Gastrocnemius medialis (tissue), 4 donors: Measurements from ENCODE around the gene SULT1B1. TPM values are rescaled to one million over a fixed set of nuclear protein-coding genes. Genes with fewer than 3 reads are reported as not detected.

ENCODE experiments used
- ATAC-seq, 2 donors: fragments of 150-250 bp; one replicate each; pipeline ENCODE4 v1.9.1; 2016
- DNase-seq, 2 donors: peaks; one replicate each; pipeline ENCODE4 v3.0.0-alpha.2; 2019
- H3K27ac ChIP-seq, 4 donors: fragments of 200-600 bp; sonication (generic); 1 replicate in 1 of 4; 2 replicates in 3 of 4; pipeline ENCODE4 v1.5.1; 2016 to 2018; ENCODE audit warnings: mild to moderate bottlenecking in 2 of 4, moderate library complexity in 1 of 4
- H3K27me3 ChIP-seq, 3 donors: fragments of 200-600 bp; sonication (generic) in 2 of 3; 1 replicate in 1 of 3; 2 replicates in 2 of 3; pipeline versions ENCODE4 v1.5.1 to v1.6.0; 2016 to 2019; ENCODE audit warnings: mild to moderate bottlenecking in 1 of 3, moderate library complexity in 1 of 3
- H3K36me3 ChIP-seq, 2 donors: fragments of 200-600 bp; sonication (generic) in 1 of 2; one replicate each; pipeline ENCODE4 v1.5.1; 2017 to 2018
- H3K4me1 ChIP-seq, 2 donors: fragments of 200-600 bp; sonication (generic) in 1 of 2; one replicate each; pipeline ENCODE4 v1.5.1; 2016 to 2017; ENCODE audit warnings: mild to moderate bottlenecking in 2 of 2
- H3K4me3 ChIP-seq, 4 donors: fragments of 200-600 bp; sonication (generic) in 3 of 4; 1 replicate in 1 of 4; 2 replicates in 3 of 4; pipeline ENCODE4 v1.5.1; 2016 to 2019; ENCODE audit warnings: mild to moderate bottlenecking in 2 of 4
- H3K9me3 ChIP-seq, 3 donors: fragments of 200-600 bp; sonication (generic) in 2 of 3; 1 replicate in 1 of 3; 2 replicates in 2 of 3; pipeline ENCODE4 v1.5.1; 2016 to 2019
- CTCF ChIP-seq, 5 experiments: fragments of 450-650 bp in 3 of 5; fragments of 200-600 bp in 2 of 5; sonication (generic) in 2 of 5; IDR thresholded peaks in 4 of 5; conservative IDR thresholded peaks in 1 of 5; 1 replicate in 4 of 5; 2 replicates in 1 of 5; pipeline ENCODE4 v1.5.1; 2016 to 2019; ENCODE audit warnings: antibody characterized with exemption in 5 of 5, mild to moderate bottlenecking in 3 of 5, moderate library complexity in 3 of 5
- POLR2A ChIP-seq, 2 donors: fragments of 450-650 bp; IDR thresholded peaks; one replicate each; pipeline ENCODE4 v1.6.1; 2017; ENCODE audit warnings: antibody characterized with exemption in 2 of 2, mild to moderate bottlenecking in 2 of 2, moderate library complexity in 2 of 2
- in situ Hi-C, 4 donors: fragments of 200-750 bp; cut with MboI; loops; one replicate each; pipeline versions ENCODE4 v1.15.0 to v1.8.0; 2017; ENCODE audit warnings: low sequenced_read_pairs in 4 of 4
- intact Hi-C: fragments of 100-400 bp; cut with DNase I; formaldehyde crosslinking; loops from one replicate; pipeline ENCODE4 v1.15.1; 2023; ENCODE audit warnings: low total_unique reads
- total RNA-seq, 4 donors: library from RNA; depleted of rRNA; stranded (reverse); fragments of >200 nt; gene quantifications; one replicate each; pipeline versions ENCODE4 v1.1.0 to v1.2.3, GENCODE V29; 2016

Gene SULT1B1
- total RNA-seq, 4 donors from 2014 or later = 0.36 to 0.70 (median 0.55) TPM; not detected in 1

GRCh38 chr4:69735119-69735518 is 25.3 kb downstream of the SULT1B1 start:
- no peak for TF ChIP-seq POLR2A (IDR thresholded peaks at IDR 0.05)
- TF ChIP-seq CTCF (IDR thresholded peaks at IDR 0.05 in 4 of 5, conservative IDR thresholded peaks at IDR 0.05 in 1 of 5) = no peak
- DNase-seq (no peak), ATAC-seq (no peak)
- Histone ChIP-seq H3K4me1 (no peaks in the 10 kb centered on the region), H3K36me3 (no peaks in the 10 kb centered on the region), H3K27ac (no peak overlapping the region), H3K4me3 (no peak overlapping the region), H3K9me3 (no peaks in the 10 kb centered on the region), H3K27me3 (no peaks in the 10 kb centered on the region)
- intact Hi-C loops = no loop called here
- in situ Hi-C loops = no loop called here

GRCh38 chr4:69731847-69732246 is 28.6 kb downstream of the SULT1B1 start:
- intact Hi-C loops = no loop called here

GRCh38 chr4:69731241-69731640 is 29.2 kb downstream of the SULT1B1 start:
- Histone ChIP-seq H3K27ac (no peak overlapping the region), H3K4me3 (no peak overlapping the region), H3K27me3 (no peaks in the 10 kb centered on the region), H3K9me3 (no peaks in the 10 kb centered on the region), H3K4me1 (no peaks in the 10 kb centered on the region), H3K36me3 (no peaks in the 10 kb centered on the region)
- intact Hi-C loops (no loop called here), in situ Hi-C loops (no loop called here)
- TF ChIP-seq CTCF (IDR thresholded peaks at IDR 0.05 in 4 of 5, conservative IDR thresholded peaks at IDR 0.05 in 1 of 5) (no peak), POLR2A (IDR thresholded peaks at IDR 0.05) (no peak)
- ATAC-seq (no peak), DNase-seq (no peak)

More at GRCh38 chr4:69731847-69732246, 28.6 kb downstream of the SULT1B1 start:
- H3K27me3 ChIP-seq = no peaks in the 10 kb centered on the region
- H3K36me3 ChIP-seq = no peaks in the 10 kb centered on the region
- in situ Hi-C loops = no loop called here
- H3K9me3 ChIP-seq = no peaks in the 10 kb centered on the region
- ATAC-seq (no peak), DNase-seq (no peak)
- TF ChIP-seq CTCF (IDR thresholded peaks at IDR 0.05 in 4 of 5, conservative IDR thresholded peaks at IDR 0.05 in 1 of 5) (no peak), POLR2A (IDR thresholded peaks at IDR 0.05) (no peak)
- no peak overlapping the region for H3K4me3 ChIP-seq
- H3K27ac ChIP-seq = no peak overlapping the region
- H3K4me1 ChIP-seq = no peaks in the 10 kb centered on the region

- Histone ChIP-seq H3K4me1 (no peaks in the 10 kb centered on the region), H3K27me3 (no peaks in the 10 kb centered on the region), H3K4me3 (no peak overlapping the region), H3K9me3 (no peaks in the 10 kb centered on the region), H3K27ac (no peak overlapping the region), H3K36me3 (no peaks in the 10 kb centered on the region)
- TF ChIP-seq CTCF (IDR thresholded peaks at IDR 0.05 in 4 of 5, conservative IDR thresholded peaks at IDR 0.05 in 1 of 5) (no peak), POLR2A (IDR thresholded peaks at IDR 0.05) (no peak)
- DNase-seq = no peak
- no peak for ATAC-seq
- in situ Hi-C loops = no loop called here
- intact Hi-C loops = no loop called here
Measured at GRCh38 chr4:69730002-69730401, 30.4 kb downstream of the SULT1B1 start.

GRCh38 chr4:69727926-69728325 is 32.5 kb downstream of the SULT1B1 start:
- Histone ChIP-seq H3K27ac (no peak overlapping the region), H3K9me3 (no peaks in the 10 kb centered on the region), H3K4me3 (no peak overlapping the region), H3K27me3 (no peaks in the 10 kb centered on the region), H3K36me3 (no peaks in the 10 kb centered on the region), H3K4me1 (no peaks in the 10 kb centered on the region)
- no peak for DNase-seq
- intact Hi-C loops = no loop called here
- ATAC-seq = no peak
- in situ Hi-C loops = no loop called here
- TF ChIP-seq POLR2A (IDR thresholded peaks at IDR 0.05) (no peak), CTCF (IDR thresholded peaks at IDR 0.05 in 4 of 5, conservative IDR thresholded peaks at IDR 0.05 in 1 of 5) (no peak)
